ENCODE data around the gene IL36G.

The IL36G gene

DNA sequence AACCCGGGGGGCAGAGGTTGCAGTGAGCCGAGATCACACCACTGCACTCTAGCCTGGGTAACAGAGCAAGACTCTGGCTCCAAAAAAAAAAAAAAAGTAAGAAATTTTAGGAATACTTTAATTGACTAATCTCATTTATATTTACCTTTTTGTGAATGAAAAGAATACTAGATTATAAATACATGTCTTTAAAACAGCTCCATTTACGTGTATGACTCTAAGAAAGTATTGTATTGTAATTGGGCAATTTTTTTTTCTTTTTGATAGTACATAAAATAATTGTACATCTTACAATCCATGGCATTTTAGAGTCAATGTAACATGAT is 35.5 kb downstream of the IL36G start:
- DNase-seq (no peak), ATAC-seq (replicated peaks) (no peak)
- no peak overlapping the region for H3K27ac Mint-ChIP-seq
- H3K9me3 Mint-ChIP-seq, result peaks cover under 1 to 2% of the 10 kb centered on the region in 2 donors
- no peaks in the 10 kb centered on the region for H3K36me3 Mint-ChIP-seq (ENCODE audit: insufficient read depth)
- H3K4me3 Mint-ChIP-seq, result no peak overlapping the region
- peaks cover 30 to 34% of the 10 kb centered on the region in 2 donors for H3K27me3 Mint-ChIP-seq
- no peaks in the 10 kb centered on the region for H3K4me1 Mint-ChIP-seq (ENCODE audit: low read depth in 2 of 2)

DNA sequence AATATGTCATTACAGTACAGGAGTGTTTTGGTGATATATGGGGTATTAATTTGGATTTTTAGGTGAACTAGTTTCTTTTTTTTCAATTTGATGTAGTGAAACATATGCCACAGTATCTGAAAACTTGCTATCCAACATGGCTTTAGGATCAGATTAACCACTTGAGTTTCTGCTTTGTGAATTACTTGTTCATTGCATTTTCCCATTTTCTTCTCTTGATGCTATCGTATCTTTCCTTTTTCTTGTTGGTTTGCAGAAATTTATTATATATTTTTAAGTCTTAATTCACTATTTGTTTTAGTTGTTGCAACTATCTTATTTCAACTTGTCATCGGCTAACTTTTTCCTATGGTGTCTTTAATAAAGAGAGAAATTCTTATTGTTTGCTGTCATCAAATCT is 36.3 kb downstream of the IL36G start:
- Mint-ChIP-seq H3K27me3 (peaks cover 38 to 42% of the 10 kb centered on the region in 2 donors), H3K36me3 (ENCODE audit: insufficient read depth) (no peaks in the 10 kb centered on the region), H3K9me3 (peaks cover 6 to 7% of the 10 kb centered on the region in 2 donors)

DNA sequence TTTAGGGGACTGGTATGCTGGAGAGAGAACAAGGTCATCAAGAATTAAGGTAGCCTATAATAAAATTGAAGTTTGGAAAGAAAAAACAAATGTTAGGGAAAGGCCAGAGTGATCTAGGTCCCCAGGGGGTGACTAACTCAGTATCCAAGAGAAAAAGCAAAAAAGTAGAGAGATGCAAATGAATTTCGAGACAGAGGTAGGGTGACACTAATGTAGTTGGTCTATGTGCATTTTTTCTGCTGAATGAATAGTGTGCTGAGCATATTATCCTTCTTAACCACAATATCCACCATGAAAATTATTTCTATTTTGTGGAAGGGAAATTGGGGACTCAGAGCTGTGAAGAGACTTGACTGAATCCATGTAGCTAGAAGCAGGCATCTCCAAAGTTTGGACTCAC is 37.2 kb downstream of the IL36G start:
- ATAC-seq (replicated peaks) (no peak), DNase-seq (no peak)
- H3K4me1 Mint-ChIP-seq (ENCODE audit: low read depth in 2 of 2), result no peaks in the 10 kb centered on the region
- no peak overlapping the region for H3K4me3 Mint-ChIP-seq
- no peak overlapping the region for H3K27ac Mint-ChIP-seq
- H3K9me3 Mint-ChIP-seq, result peaks cover 6 to 7% of the 10 kb centered on the region in 2 donors
- no peaks in the 10 kb centered on the region for H3K36me3 Mint-ChIP-seq (ENCODE audit: insufficient read depth)
- H3K27me3 Mint-ChIP-seq, result peaks cover 48 to 52% of the 10 kb centered on the region in 2 donors

More for the DNA sequence above, 36.3 kb downstream of the IL36G start:
- no peak overlapping the region for H3K27ac Mint-ChIP-seq
- H3K4me1 Mint-ChIP-seq (ENCODE audit: low read depth in 2 of 2), result no peaks in the 10 kb centered on the region
- no peak for DNase-seq
- H3K4me3 Mint-ChIP-seq, result no peak overlapping the region
- no peak for ATAC-seq (replicated peaks)

DNA sequence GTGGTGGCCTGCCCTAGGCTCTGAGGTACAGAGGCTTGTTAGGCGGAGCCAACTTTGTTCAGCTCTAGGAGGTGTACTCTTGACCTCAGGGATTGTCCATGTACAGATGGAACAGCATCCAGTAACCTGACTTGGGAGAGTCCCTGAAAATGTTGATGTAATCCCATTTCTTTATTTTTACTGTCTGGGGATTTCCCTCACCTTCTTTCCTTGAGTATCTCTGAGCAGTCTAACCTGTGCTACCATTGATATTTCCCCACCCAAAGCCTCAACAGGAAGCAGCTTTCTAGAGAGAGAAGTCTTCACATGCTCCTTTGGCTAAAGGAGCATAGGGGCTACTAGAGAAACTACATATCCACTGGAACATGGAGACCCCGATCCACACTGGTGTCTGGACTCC is 37.8 kb downstream of the IL36G start:
- no peak overlapping the region for H3K4me3 Mint-ChIP-seq
- H3K27me3 Mint-ChIP-seq, result peaks cover 50 to 51% of the 10 kb centered on the region in 2 donors
- no peaks in the 10 kb centered on the region for H3K4me1 Mint-ChIP-seq (ENCODE audit: low read depth in 2 of 2)
- DNase-seq (no peak), ATAC-seq (replicated peaks) (no peak)
- H3K9me3 Mint-ChIP-seq, result peaks cover 6 to 7% of the 10 kb centered on the region in 2 donors
- H3K36me3 Mint-ChIP-seq (ENCODE audit: insufficient read depth), result no peaks in the 10 kb centered on the region
- no peak overlapping the region for H3K27ac Mint-ChIP-seq

DNA sequence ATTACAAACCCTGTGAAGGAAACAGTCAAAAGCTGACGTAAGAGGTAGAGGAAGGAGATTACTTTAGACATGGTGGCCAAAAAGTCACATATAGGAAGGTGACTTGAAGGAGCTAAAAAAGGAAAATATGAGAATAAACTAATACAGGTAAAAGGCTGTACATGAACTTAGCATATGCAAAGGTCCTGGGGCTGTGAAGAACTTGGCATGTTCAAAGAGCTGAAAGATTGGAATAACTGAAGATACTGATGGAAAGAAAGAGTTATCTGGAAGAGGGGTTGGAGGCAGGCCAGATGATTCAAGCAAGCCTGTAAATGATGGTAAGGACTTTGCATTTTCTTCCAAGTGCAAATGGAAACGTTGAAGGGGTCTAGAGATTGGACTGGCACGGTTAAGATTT is 40.7 kb downstream of the IL36G start:
- no peak for ATAC-seq (replicated peaks)
- DNase-seq, result no peak
- H3K27ac Mint-ChIP-seq, result no peak overlapping the region
- peaks cover 50% of the 10 kb centered on the region in 2 donors for H3K27me3 Mint-ChIP-seq
- H3K9me3 Mint-ChIP-seq, result peaks cover 6 to 7% of the 10 kb centered on the region in 2 donors
- H3K4me3 Mint-ChIP-seq, result no peak overlapping the region
- H3K4me1 Mint-ChIP-seq (ENCODE audit: low read depth in 2 of 2), result no peaks in the 10 kb centered on the region
- no peaks in the 10 kb centered on the region for H3K36me3 Mint-ChIP-seq (ENCODE audit: insufficient read depth)

DNA sequence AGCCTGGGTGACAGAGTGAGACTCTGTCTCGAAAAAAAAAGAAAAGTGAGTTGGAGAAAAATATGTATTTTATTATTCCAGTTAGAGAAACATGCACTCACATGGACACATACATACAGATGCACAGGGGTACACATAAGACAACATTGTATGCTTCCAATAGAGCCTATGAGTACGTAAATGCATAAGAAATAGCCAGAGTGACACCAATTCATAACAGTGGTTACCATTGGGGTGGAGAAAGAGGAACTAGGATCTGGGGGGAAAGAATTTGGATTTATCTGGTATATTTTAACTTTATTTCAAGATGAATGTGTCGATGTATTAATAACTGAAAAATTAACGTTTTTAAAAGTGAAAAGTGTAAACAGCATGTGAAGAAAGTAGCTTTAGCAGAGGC is 43.5 kb downstream of the IL36G start:
- Mint-ChIP-seq H3K27me3 (peaks cover 61 to 72% of the 10 kb centered on the region in 2 donors), H3K27ac (no peak overlapping the region), H3K4me1 (ENCODE audit: low read depth in 2 of 2) (no peaks in the 10 kb centered on the region)

DNA sequence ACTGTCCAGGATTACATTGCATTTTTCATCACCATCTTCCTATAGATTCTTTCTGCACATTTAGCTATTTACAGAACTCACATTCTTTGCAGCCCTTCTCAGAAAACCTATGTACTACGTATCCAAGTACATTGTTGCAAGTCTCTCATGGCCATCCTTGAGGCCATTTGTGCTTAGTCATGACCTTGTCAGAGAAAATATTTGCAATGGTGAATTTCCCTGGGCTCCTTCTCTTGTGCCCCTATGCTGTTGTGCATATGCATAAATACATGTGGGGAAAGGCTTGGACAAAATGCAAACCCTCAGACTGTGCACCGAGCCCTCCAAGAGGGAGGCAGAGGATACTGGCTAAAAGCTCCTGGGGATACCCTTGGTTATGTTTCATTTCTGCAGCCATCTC is 47.0 kb downstream of the IL36G start:
- Mint-ChIP-seq H3K4me1 (ENCODE audit: low read depth in 2 of 2) (no peaks in the 10 kb centered on the region), H3K27ac (no peak overlapping the region), H3K4me3 (no peak overlapping the region), H3K27me3 (peaks cover 53 to 60% of the 10 kb centered on the region in 2 donors), H3K36me3 (ENCODE audit: insufficient read depth) (no peaks in the 10 kb centered on the region), H3K9me3 (no peaks in the 10 kb centered on the region)
- ATAC-seq (replicated peaks) (no peak), DNase-seq (no peak)

More for the DNA sequence above, 43.5 kb downstream of the IL36G start:
- DNase-seq, result no peak
- Mint-ChIP-seq H3K9me3 (peaks cover 6 to 7% of the 10 kb centered on the region in 2 donors), H3K36me3 (ENCODE audit: insufficient read depth) (no peaks in the 10 kb centered on the region), H3K4me3 (no peak overlapping the region)
- ATAC-seq (replicated peaks), result no peak

DNA sequence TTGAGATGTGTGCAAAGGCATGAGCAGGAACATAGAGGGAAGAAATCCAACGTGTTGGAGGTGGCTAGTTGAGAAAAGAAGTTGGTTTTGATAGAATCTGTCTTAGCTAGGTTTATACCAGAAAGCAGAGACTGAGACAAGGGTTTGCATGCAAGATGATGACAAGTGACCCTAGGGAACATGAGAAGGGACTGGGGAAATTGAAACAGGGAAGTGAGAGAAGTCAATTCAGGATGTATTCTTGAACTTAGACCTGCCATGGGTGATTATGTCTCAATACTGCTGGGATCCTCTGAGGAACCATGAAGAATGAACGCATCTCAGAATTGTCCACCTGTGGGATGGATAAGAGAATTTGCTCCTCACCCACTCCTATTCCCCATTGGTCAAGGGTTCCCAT is 47.9 kb downstream of the IL36G start:
- H3K36me3 Mint-ChIP-seq (ENCODE audit: insufficient read depth), result no peaks in the 10 kb centered on the region
- DNase-seq, result no peak
- no peaks in the 10 kb centered on the region for H3K9me3 Mint-ChIP-seq
- no peak for ATAC-seq (replicated peaks)
- no peaks in the 10 kb centered on the region for H3K4me1 Mint-ChIP-seq (ENCODE audit: low read depth in 2 of 2)
- H3K27ac Mint-ChIP-seq, result no peak overlapping the region
- no peak overlapping the region for H3K4me3 Mint-ChIP-seq
- peaks cover 59 to 66% of the 10 kb centered on the region in 2 donors for H3K27me3 Mint-ChIP-seq

DNA sequence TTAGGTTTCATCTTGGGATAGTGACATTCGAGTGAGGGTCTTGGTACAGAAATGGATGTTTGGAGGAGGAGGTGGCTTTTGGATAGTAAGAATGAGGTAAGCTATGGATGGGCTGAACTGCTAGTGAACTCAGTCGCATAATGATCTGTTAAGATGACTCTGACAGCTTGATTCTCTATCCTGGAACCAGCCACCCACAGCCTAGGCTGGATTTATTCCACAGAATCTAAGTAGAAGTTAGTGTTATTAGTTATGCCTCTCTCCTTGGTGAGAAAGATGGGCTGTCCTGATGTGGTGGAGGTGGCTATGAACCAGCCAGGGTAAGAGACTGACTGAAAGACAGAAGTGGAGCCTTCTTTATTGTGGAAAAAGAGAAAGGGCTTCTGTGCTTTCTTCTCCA is 49.9 kb downstream of the IL36G start:
- H3K27me3 Mint-ChIP-seq, result peaks cover 53 to 59% of the 10 kb centered on the region in 2 donors
- H3K4me3 Mint-ChIP-seq, result no peak overlapping the region
- H3K36me3 Mint-ChIP-seq (ENCODE audit: insufficient read depth), result no peaks in the 10 kb centered on the region
- no peaks in the 10 kb centered on the region for H3K4me1 Mint-ChIP-seq (ENCODE audit: low read depth in 2 of 2)
- ATAC-seq (replicated peaks) (no peak), DNase-seq (no peak)
- H3K27ac Mint-ChIP-seq, result no peak overlapping the region
- no peaks in the 10 kb centered on the region for H3K9me3 Mint-ChIP-seq

DNA sequence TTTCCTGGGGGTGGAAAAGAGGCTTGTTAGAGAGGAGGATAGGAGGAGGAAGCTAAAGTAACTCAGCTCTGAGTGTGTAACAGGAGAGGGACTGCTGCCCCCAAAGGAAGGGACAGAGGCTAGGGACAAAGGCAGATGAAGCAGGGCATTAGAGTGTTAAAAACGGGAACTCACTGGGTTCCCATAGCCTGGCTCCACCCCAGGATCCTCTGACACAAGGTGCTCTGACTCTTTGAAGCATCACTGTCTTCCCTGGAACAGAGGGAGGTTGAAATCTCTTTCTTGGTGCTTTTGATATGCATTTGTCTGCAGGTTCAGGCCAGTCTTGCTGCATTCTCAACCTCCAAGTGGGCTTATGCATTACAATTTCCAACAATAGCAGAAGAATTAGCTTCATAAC is 50.3 kb downstream of the IL36G start:
- ATAC-seq (replicated peaks), result no peak
- Mint-ChIP-seq H3K9me3 (no peaks in the 10 kb centered on the region), H3K36me3 (ENCODE audit: insufficient read depth) (no peaks in the 10 kb centered on the region), H3K27ac (no peak overlapping the region), H3K4me1 (ENCODE audit: low read depth in 2 of 2) (no peaks in the 10 kb centered on the region), H3K4me3 (no peak overlapping the region), H3K27me3 (peaks cover 52 to 61% of the 10 kb centered on the region in 2 donors)
- DNase-seq, result no peak

DNA sequence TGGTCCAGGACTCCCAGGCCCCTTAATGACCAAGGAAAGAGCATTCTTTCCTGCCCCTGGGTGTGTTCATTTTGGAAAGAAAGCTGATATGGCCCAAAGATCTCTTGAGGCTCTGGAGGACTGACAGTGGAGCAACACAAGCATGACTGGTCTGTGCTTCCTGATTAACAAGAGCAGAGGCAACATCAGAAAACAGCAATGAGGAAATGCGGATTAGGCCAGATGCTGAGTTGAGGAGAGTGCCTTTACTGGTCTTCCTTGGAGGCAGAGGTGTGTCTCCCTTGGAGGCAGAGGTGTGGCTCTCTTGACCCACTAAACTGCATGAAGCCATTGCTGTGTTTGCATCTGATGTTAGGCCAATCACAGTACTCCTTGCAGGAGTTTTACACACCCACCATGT is 54.9 kb downstream of the IL36G start:
- Mint-ChIP-seq H3K27ac (no peak overlapping the region), H3K4me3 (no peak overlapping the region), H3K9me3 (no peaks in the 10 kb centered on the region), H3K27me3 (peaks cover 42 to 71% of the 10 kb centered on the region in 2 donors), H3K4me1 (ENCODE audit: low read depth in 2 of 2) (no peaks in the 10 kb centered on the region), H3K36me3 (ENCODE audit: insufficient read depth) (no peaks in the 10 kb centered on the region)
- ATAC-seq (replicated peaks), result no peak
- DNase-seq, result no peak

DNA sequence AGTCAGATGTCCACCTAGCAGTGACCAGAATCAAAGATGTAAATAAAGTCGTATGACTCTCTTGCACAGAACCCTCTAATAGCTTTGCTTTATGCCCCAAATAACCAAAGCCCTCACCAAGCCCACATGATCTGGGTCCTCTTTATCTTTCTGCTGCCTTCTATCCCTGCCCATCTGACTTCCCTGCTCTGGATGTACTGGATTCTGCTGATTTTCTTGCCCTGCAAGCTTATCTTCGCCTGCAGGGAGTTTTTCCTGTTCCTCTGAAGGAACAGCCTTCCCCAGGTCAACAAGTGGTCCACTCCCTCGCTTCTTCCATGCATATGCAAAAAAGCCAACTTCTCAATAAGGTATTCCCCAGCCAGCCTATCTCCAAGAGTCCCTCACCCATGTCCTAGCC is 56.2 kb downstream of the IL36G start:
- Mint-ChIP-seq H3K27ac (no peak overlapping the region), H3K36me3 (ENCODE audit: insufficient read depth) (no peaks in the 10 kb centered on the region), H3K27me3 (peaks cover 50 to 77% of the 10 kb centered on the region in 2 donors), H3K4me3 (no peak overlapping the region), H3K4me1 (ENCODE audit: low read depth in 2 of 2) (no peaks in the 10 kb centered on the region), H3K9me3 (no peaks in the 10 kb centered on the region)
- no peak for DNase-seq
- no peak for ATAC-seq (replicated peaks)

All from effector memory CD8-positive, alpha-beta T cell (primary cell).